Neural cell (in vitro differentiated cells): ENCODE data around the gene RELT. TPM values are rescaled to one million over a fixed set of nuclear protein-coding genes. Genes with fewer than 3 reads are reported as not detected.

ENCODE experiments used
- H2AFZ ChIP-seq: fragments of 200-600, 300-800 bp; sonication (generic), shearing (Covaris generic); 2 replicates; pipeline ENCODE4 v1.6.0; 2014; ENCODE audit warnings: low read depth, mild to moderate bottlenecking, antibody characterized with exemption, low read length, moderate library complexity
- H3F3A ChIP-seq: fragments of 200-600 bp; shearing (Covaris generic); 2 replicates; pipeline ENCODE4 v1.6.1; 2016; ENCODE audit warnings: mild to moderate bottlenecking, moderate library complexity, mixed read lengths, antibody characterized with exemption, low read length; ENCODE audit not compliant: insufficient read depth, poor library complexity, severe bottlenecking
- H3K27ac ChIP-seq: fragments of 200-600, 300-800 bp; sonication (generic), shearing (Covaris generic); 2 replicates; pipeline ENCODE4 v1.5.1; 2014; ENCODE audit warnings: mild to moderate bottlenecking, low read length, moderate library complexity
- H3K27me3 ChIP-seq: fragments of 300-800, 200-600 bp; sonication (generic), shearing (Covaris generic); 2 replicates; pipeline ENCODE4 v1.6.0; 2014; ENCODE audit warnings: mild to moderate bottlenecking, low read depth, low read length, moderate library complexity; ENCODE audit not compliant: insufficient read depth
- H3K36me3 ChIP-seq: fragments of 300-800, 200-600 bp; sonication (generic), shearing (Covaris generic); 2 replicates; pipeline ENCODE4 v1.5.1; 2014; ENCODE audit warnings: mild to moderate bottlenecking, antibody characterized with exemption, low read length, moderate library complexity; ENCODE audit not compliant: insufficient read depth
- H3K4me2 ChIP-seq: fragments of 300-800, 200-600 bp; sonication (generic), shearing (Covaris generic); 2 replicates; pipeline ENCODE4 v1.6.0; 2014; ENCODE audit warnings: mild to moderate bottlenecking, low read length
- H3K4me3 ChIP-seq: fragments of 300-800, 200-600 bp; sonication (generic), shearing (Covaris generic); 2 replicates; pipeline ENCODE4 v1.5.1; 2014; ENCODE audit warnings: mild to moderate bottlenecking, low read length, moderate library complexity
- H3K79me2 ChIP-seq: fragments of 200-600 bp; shearing (Covaris generic); replicated peaks from 2 replicates; pipeline ENCODE4 v1.6.0; 2014; ENCODE audit warnings: mild to moderate bottlenecking, low read length, moderate library complexity; ENCODE audit not compliant: insufficient read depth
- H3K9ac ChIP-seq: fragments of 300-800, 200-600 bp; sonication (generic), shearing (Covaris generic); 2 replicates; pipeline ENCODE4 v1.6.1; 2016; ENCODE audit warnings: mild to moderate bottlenecking, low read length, mixed read lengths
- H3K9me2 ChIP-seq: fragments of 200-600 bp; shearing (Covaris generic); 2 replicates; pipeline ENCODE4 v1.6.1; 2016; ENCODE audit warnings: mild to moderate bottlenecking, low read length, mixed read lengths; ENCODE audit not compliant: insufficient read depth
- H3K9me3 ChIP-seq: fragments of 200-600, 300-800 bp; sonication (generic), shearing (Covaris generic); 2 replicates; pipeline ENCODE4 v1.6.1; 2016; ENCODE audit warnings: mild to moderate bottlenecking, mixed run types, low read length, moderate library complexity, mixed read lengths
- H4K20me1 ChIP-seq: fragments of 200-600 bp; shearing (Covaris generic); 2 replicates; pipeline ENCODE4 v1.6.1; 2016; ENCODE audit warnings: mild to moderate bottlenecking, mixed run types; ENCODE audit not compliant: insufficient read depth
- CTCF ChIP-seq: fragments of 450-650 bp; IDR thresholded peaks from 2 replicates; pipeline ENCODE4 v1.5.1; 2014; ENCODE audit warnings: antibody characterized with exemption, mild to moderate bottlenecking, moderate library complexity; ENCODE audit not compliant: poor library complexity, severe bottlenecking
- EP300 ChIP-seq: fragments of 450-650 bp; conservative IDR thresholded peaks from 2 replicates; pipeline ENCODE4 v1.6.1; 2014; ENCODE audit warnings: antibody characterized with exemption, mild to moderate bottlenecking, moderate library complexity; ENCODE audit not compliant: poor library complexity, severe bottlenecking
- EZH2 ChIP-seq: fragments of 200-600, 300-800 bp; shearing (Covaris generic), sonication (generic); IDR thresholded peaks from 2 replicates; pipeline ENCODE4 v1.6.1; 2014; ENCODE audit warnings: antibody characterized with exemption, low read length, borderline replicate concordance, mild to moderate bottlenecking; ENCODE audit not compliant: insufficient read depth, poor library complexity, severe bottlenecking
- MXI1 ChIP-seq: fragments of 450-650 bp; conservative IDR thresholded peaks from 2 replicates; pipeline ENCODE4 v1.6.1; 2014; ENCODE audit warnings: antibody characterized with exemption, mild to moderate bottlenecking; ENCODE audit not compliant: poor library complexity, severe bottlenecking
- POLR2AphosphoS5 ChIP-seq: IDR thresholded peaks from 2 replicates; pipeline ENCODE4 v1.6.1; 2012
- RAD21 ChIP-seq: fragments of 450-650 bp; conservative IDR thresholded peaks from 2 replicates; pipeline ENCODE4 v1.6.1; 2014; ENCODE audit warnings: antibody characterized with exemption, mild to moderate bottlenecking, moderate library complexity
- REST ChIP-seq: IDR thresholded peaks from 2 replicates; pipeline ENCODE4 v1.6.1; 2012; ENCODE audit warnings: borderline replicate concordance
- SMC3 ChIP-seq: fragments of 450-650 bp; conservative IDR thresholded peaks from 2 replicates; pipeline ENCODE4 v1.6.1; 2014; ENCODE audit warnings: antibody characterized with exemption, mild to moderate bottlenecking, moderate library complexity; ENCODE audit not compliant: poor library complexity
- TAF1 ChIP-seq: IDR thresholded peaks from 2 replicates; pipeline ENCODE4 v1.6.1; 2012; ENCODE audit warnings: low read depth
- polyA plus RNA-seq: library from polyadenylated mRNA; depleted of rRNA; stranded (reverse); fragments of >200 nt; gene quantifications from 2 replicates; pipeline ENCODE4 v1.2.3, GENCODE V29; 2014

Gene RELT
- polyA plus RNA-seq, 1 donor from 2014 or later: 12.4 TPM

- TF ChIP-seq RAD21: no peak
- no peak for TF ChIP-seq MXI1
- no peaks in the 10 kb centered on the region for H3F3A ChIP-seq
- no peak overlapping the region for H2AFZ ChIP-seq
- H3K9me3 ChIP-seq: no peaks in the 10 kb centered on the region
- H3K36me3 ChIP-seq: no peaks in the 10 kb centered on the region
- H3K27ac ChIP-seq: no peak overlapping the region
- H4K20me1 ChIP-seq: no peaks in the 10 kb centered on the region
- no peaks in the 10 kb centered on the region for H3K9me2 ChIP-seq
- no peaks in the 10 kb centered on the region for H3K27me3 ChIP-seq
- H3K79me2 ChIP-seq: peaks cover 7% of the 10 kb centered on the region
- no peak overlapping the region for H3K9ac ChIP-seq
- no peak overlapping the region for H3K4me3 ChIP-seq
- H3K4me2 ChIP-seq: no peak overlapping the region
Observed at GRCh38 chr11:73346186-73346935, 29.8 kb upstream of the RELT start.

- Histone ChIP-seq H3K27ac (no peak overlapping the region), H3K79me2 (peaks cover 7% of the 10 kb centered on the region), H3K36me3 (no peaks in the 10 kb centered on the region), H3K9ac (no peak overlapping the region), H3K9me3 (no peaks in the 10 kb centered on the region), H3K4me3 (no peak overlapping the region), H4K20me1 (no peaks in the 10 kb centered on the region), H3K4me2 (no peak overlapping the region), H3K9me2 (no peaks in the 10 kb centered on the region), H3F3A (no peaks in the 10 kb centered on the region), H3K27me3 (no peaks in the 10 kb centered on the region), H2AFZ (no peak overlapping the region)
- no peak for TF ChIP-seq CTCF
Observed at GRCh38 chr11:73347067-73347466, 29.1 kb upstream of the RELT start.

GRCh38 chr11:73348838-73349237, 27.4 kb upstream of the RELT start:
- no peaks in the 10 kb centered on the region for H4K20me1 ChIP-seq
- no peak overlapping the region for H3K9ac ChIP-seq
- H3K27ac ChIP-seq: no peak overlapping the region
- H3K4me3 ChIP-seq: no peak overlapping the region
- H3F3A ChIP-seq: no peaks in the 10 kb centered on the region
- peaks cover under 1% of the 10 kb centered on the region for H3K79me2 ChIP-seq
- H3K9me2 ChIP-seq: no peaks in the 10 kb centered on the region
- H3K4me2 ChIP-seq: no peak overlapping the region
- no peaks in the 10 kb centered on the region for H3K36me3 ChIP-seq
- H2AFZ ChIP-seq: no peak overlapping the region
- H3K27me3 ChIP-seq: no peaks in the 10 kb centered on the region
- no peak for TF ChIP-seq CTCF
- TF ChIP-seq REST: no peak
- TF ChIP-seq EZH2: no peak
- TF ChIP-seq EP300: no peak
- no peak for TF ChIP-seq TAF1
- TF ChIP-seq MXI1: no peak
- TF ChIP-seq SMC3: no peak
- TF ChIP-seq RAD21: no peak
- TF ChIP-seq POLR2AphosphoS5: no peak
- no peaks in the 10 kb centered on the region for H3K9me3 ChIP-seq
